Stimulated activated CD8-positive, alpha-beta memory T cell treated with anti-CD3 and anti-CD28 coated beads, Interleukin-7, amount 100 ng/mL, for 1 hour (primary cell): ENCODE measurements around the gene WNT6.
"Not testable (repeated sequence)": the region's sequence is repeated elsewhere in the genome, so short reads cannot be mapped to it uniquely, and the experiment has no call there.

ENCODE experiments used
- DNase-seq, 2 donors: peaks; one replicate each; pipeline ENCODE4 v3.0.0-alpha.2; 2020; ENCODE audit warnings: low read depth in 2 of 2

Gene WNT6

DNA sequence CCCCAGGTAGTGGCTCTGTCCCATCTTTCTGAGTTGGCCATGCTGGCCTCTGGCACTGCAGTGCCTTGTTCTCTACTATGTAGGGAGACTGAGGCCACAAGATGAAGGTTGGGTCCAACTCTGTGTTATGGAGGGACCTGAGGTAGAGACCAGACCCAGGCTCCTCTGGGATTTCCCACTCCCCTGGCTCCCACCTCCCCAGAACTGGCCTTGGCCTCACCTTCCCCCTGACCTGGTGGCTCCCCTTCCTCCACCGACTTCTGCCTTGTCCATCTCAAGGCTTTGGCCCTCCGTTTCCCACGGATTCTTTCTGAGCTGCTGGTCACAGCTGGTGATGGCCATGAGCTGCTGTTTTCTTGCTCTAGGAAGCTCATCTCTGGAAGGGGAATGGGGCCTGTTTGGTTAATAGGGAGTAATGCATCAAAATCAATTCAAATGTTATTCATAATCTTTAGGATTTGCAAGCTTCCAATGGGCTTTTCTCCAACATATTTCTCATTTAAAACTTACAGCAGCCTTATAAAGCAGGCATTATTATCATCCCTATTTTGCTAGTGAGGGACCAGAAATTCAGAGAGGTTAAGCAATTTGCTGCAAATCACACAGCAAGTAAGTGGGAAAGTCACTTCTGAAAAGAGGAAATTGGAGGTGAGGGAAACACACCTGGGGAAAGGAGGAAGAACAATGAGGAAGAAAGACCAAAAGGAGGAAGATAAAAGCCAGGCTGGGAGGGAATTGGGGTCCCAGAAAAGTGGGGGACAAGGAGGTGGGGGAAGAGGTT is 28.9 kb upstream of the WNT6 start:
- no peak for DNase-seq

DNA sequence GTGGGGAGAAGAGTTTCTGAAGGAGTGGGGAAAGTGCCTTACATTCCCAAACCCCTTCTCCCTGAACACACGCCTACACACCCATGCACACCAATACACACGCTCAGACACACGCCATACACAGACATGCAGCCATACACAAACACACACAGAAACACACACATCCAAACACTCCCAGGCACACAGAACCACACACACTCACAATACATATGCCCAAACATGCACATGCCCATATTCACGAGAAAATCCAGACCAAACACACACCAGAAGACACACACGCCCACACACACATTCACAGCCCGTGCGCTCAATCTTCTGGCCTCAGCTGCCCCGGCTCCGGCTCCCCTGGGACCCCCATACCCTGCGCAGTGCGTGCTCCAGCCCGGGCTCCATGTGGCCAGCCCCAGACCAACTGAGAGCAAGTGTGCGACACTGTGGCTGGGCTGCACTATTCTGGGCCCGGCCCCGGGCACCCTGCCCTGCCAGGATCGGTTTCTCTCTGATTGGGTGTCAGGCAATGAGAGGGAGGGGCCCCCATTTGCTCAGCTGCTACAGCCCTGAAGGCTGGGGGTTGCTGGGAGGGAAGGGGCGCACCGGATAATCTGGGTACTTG is 28.1 kb upstream of the WNT6 start, which contains the start of gene PRKAG3:
Gene PRKAG3 (minus strand): TSS at position 426 of the 613 bp plus-strand sequence.
- DNase-seq = no peak

DNA sequence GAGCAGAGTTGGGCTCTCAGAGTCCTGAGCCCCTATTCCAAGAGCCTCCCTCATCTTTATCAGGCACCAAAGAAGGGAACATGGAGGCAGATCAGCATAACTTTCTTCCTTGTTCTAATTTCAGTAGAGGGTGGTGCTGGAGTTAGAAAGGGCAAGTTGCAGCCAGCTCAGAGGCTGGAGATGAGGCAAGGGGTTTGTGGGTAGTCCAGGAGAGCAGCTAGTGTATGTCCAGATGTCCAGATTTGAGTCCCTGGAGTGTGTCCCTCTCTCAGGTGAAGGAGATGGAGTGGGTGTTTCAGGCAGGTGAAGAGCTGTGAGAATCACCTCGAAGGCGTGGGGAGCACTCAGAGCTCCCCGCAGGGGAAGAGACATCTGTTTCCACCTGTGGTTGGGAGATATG is 27.5 kb upstream of the WNT6 start:
- DNase-seq = no peak

DNA sequence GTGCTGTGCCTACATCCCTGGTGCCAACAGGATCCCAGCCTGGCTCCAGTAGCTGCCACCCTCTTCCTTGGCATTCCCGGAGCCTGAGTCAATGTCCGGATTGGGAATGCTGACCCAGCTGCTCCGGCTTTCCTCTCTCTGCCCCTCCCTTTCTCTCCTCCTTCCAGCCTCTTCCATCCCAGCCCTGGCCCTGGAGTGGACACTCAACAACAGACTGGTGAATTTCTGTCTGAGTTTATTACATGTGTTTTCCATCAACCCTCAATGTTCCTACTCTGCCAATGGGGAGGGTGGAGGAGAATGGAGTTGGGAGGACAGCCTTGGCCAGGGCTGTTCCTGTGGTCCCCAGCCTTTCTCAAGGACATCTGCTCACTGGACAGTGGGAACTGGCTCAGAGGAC is 27.1 kb upstream of the WNT6 start:
- no peak for DNase-seq

DNA sequence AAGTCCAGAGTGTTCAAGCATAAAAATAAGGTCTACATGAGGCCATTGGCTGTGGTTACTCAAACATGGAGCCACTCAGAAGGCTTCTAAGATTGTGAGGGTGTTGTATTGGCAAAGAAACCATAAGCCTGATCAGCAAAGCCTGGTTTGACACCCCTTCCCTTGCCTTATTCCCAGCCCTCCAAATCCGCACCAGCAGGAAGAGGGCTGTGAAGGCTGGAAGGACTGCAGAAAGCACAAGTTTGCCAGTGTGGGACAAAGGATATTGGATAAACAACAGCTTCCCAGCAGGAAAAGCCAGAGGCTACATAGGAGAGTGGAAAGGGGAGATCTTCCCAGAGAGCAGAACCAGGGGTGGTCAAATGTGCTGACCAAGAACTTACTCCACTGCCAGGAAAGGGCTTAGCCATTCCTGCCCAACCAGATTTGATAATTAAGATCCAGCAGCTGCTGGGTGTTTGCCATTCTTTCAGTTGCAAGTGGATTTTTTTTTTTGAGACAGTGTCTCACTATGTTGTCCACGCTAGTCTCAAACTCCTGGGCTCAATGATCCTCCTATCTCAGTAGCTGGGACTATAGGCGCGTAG is 26.5 kb upstream of the WNT6 start:
- DNase-seq = no peak

DNA sequence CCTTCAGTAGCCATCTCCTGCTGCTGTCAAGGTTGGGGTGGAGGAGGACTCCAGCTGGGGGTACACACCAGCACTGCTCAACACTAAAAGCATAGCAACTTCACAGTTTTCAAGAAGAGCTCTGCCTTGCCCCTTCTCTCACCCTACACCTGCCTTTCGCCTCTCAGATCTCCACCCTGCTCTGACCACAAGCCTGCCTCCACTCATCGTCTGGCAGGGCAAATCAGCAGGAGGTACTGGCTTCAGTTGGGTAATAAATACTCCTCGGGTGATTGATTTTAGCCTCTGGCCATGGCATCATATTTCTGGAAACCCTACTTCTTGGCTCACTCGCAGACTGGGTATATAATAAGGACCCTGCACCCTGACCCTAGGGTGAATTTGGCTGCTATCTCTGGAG is 24.9 kb upstream of the WNT6 start:
- DNase-seq = no peak

DNA sequence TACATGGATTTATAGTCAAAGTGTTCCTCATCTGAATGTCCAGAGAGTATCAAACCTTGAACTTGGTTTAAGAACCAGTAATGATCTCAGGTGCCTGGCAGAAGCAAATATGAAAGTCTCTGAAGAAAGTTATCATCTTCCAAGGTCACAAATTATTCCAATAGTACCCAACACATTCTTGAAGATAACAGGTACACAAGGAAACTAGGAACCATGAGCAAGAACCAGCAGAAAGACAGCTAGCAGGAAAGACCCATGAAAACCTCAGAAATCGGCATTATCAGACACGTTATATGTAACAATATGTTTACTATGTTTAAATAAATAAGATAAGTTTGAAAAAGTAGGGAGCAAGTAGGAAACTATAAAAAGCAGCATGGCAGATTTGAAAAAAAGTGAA is 22.1 kb upstream of the WNT6 start:
- no peak for DNase-seq

DNA sequence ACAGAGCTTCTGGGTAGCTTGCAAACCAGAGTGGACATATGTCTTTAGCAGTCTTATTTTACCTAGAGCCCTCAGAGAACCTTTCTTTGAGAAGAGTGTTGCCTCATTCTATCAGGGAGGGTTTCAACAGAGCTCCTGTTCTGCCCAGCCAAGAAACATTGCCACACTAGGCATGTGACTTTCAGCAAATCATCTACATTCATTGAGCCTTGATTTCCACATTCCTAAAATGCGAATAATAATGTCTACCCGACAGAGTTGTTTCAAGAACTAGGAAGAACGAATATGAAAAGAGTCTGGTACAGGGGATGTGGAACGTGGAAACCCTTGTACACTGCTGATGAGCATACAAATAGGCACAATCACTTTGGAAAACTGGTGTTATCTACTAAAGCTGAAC is 20.2 kb upstream of the WNT6 start:
- no peak for DNase-seq

DNA sequence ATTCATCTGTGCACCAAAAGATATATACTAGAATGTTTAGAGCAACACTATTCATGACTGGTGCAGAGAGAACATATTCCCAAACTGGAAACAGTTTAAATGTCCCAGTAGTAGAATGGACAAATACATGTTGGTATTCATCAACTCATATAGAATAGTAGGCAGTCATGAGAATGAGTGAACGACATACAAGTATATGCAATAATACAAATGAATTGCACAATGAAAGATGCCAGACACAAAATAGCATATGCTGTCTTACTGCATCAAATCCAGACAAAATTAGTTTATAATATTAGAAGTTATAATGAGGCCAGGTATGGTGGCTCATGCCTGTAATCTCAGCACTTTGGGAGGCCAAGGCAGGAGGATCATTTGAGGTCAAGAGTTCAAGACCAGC is 19.7 kb upstream of the WNT6 start:
- DNase-seq = no peak

DNA sequence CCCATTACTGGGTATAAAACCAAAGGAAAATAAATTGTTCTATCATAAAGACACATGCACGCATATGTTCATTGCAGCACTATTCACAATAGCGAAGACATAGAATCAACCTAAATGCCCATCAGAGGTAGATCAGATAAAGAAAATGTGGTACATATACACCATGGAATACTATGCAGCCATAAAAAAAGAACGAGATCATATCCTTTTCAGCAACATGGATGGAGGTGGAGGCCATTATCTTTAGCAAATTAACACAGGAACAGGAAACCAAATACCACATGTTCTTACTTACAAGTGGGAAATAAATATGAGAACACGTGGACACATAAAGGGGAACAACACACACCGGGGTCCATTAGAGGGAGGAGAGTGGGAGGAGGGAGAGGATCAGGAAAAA is 15.3 kb upstream of the WNT6 start:
- DNase-seq = not testable (repeated sequence)

DNA sequence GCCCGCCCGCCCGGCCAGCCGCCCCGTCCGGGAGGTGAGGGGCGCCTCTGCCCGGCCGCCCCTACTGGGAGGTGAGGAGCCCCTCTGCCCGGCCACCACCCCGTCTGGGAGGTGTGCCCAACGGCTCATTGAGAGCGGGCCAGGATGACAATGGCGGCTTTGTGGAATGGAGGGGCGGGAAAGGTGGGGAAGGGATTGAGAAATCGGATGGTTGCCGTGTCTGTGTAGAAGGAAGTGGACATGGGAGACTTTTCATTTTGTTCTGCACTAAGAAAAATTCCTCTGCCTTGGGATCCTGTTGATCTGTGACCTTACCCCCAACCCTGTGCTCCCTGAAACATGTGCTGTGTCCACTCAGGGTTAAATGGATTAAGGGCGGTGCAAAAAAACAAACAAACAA is 12.6 kb upstream of the WNT6 start:
- not testable (repeated sequence) for DNase-seq

DNA sequence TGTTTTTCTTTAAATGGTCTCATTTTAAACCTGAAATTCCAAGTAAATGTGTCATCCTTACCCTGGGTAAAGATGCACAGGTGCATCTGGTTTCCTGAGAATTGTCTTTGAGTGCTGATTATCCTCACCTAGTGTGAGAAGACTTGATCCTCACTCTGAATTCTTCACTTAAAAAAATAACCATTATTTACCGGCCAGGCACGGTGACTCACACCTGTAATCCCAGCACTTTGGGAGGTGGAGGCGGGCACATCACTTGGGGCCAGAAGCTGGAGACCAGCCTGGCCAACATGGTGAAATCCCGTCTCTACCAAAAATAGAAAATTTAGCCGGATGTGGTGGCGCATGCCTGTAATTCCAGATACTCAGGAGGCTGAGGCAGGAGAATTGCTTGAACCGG is 9.9 kb upstream of the WNT6 start:
- DNase-seq = no peak

DNA sequence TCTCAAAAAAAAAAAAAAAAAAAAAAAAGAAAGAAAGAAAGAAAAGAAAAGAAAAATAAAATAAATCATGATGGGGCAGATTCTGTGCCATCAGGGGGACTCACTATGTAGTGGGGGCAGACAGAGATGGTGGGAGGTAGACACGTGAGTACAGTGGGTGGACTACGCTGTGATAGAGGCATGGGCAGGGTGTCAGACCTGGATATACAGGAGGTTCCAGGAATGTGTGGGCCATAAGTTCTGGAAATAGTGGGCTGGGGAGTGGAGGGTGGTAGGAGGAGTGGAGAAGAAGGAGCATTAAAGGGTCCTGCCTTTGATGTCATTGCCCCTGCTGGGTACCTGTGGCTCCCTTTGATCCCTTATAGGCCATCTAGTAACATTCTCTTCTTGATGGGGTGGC is 8.8 kb upstream of the WNT6 start:
- DNase-seq = no peak

DNA sequence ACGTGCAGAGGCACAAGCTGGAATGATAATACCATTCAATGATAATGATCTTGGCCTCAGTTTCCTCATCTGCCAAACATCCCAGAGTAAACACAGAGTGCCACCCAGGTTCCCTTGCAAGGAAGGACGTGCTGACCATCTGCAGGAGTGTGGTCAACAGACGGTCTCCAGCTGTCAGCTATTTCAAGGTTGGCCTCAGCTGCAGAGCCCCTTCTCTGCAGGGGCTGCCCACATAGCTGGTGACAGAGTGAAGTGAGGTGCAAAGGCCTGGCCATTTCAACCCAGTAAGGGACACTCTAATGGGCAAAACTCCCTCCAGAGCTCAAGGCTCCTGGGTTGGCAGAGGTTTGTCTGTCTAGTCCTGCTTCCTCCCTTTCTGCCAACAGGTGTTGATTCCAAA is 8.3 kb upstream of the WNT6 start:
- DNase-seq = no peak

DNA sequence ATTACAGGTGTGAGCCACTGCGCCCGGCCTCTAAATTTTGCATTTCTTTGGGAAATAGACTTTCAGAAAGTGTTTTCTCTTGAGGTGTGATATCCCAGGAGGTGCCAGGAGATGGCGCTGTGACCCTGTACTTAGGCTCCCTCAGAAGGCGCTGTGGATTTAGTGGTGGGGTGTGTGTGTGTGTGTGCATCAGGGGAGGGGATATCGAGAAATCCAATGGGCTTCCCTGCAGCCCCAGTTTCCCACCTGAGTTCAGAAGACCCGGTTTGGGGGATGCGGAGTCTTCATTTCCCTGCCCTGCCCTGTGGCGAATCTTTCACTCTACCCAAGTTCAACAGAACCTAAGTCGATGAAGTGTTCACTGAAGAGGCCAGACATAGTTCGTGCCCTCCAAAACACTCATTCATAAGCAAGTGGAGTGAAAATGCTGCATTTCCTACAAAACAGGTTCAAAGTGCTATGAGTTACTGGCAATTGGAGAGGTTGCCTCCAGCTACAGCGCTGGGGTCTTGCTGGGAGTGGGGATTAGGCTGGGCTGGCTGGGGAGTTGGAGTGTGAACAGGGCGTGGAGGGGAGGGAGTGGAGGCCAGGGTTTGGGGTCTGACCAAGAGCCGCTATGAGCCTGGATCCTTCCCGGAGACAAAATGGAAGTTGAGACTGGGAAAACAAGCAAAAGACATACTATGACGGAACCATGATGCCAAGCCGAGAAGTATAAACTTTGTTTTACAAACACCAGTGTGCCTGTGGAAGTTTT is 6.5 kb upstream of the WNT6 start:
- DNase-seq = peak; percentile 27 to 58

DNA sequence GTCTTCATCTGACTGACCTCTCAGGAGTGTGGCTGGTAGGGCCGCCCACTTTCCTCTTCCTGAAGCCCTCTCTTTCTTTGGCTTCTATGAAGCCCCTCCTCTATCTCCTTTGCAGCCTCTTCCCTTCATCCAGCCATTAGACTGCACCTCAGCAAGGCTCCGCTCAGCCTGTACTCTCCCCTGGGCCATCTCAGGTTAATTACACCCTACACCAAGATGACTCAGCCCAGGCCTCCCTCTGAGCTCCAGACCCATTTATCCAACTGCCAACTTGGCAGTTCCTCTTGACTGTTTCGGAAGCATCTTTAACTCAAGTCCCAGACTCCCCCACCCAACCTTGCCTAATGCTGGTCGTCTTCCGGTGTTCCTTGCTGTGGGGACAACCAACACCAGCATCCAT is 5.8 kb upstream of the WNT6 start:
- no peak for DNase-seq

DNA sequence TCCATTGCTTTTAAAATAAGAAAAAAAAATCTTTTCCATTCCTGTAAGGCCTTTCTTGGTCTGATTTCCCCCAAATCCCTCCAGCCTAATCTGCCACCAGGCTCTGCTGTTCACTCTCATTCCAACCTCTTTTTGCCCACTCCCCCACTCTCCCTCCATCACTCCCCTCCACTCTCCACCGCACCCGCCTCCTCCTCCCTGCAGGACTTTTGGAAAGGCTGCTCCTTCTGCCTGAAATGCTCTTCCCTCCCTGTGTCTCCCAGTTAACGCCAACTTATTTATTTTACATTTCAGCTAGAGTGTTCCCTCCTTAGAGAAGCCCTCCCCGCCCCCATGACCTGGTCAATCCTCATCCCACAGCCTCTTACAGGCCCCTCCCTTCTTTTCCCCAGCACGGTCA is 4.7 kb upstream of the WNT6 start:
- no peak for DNase-seq

DNA sequence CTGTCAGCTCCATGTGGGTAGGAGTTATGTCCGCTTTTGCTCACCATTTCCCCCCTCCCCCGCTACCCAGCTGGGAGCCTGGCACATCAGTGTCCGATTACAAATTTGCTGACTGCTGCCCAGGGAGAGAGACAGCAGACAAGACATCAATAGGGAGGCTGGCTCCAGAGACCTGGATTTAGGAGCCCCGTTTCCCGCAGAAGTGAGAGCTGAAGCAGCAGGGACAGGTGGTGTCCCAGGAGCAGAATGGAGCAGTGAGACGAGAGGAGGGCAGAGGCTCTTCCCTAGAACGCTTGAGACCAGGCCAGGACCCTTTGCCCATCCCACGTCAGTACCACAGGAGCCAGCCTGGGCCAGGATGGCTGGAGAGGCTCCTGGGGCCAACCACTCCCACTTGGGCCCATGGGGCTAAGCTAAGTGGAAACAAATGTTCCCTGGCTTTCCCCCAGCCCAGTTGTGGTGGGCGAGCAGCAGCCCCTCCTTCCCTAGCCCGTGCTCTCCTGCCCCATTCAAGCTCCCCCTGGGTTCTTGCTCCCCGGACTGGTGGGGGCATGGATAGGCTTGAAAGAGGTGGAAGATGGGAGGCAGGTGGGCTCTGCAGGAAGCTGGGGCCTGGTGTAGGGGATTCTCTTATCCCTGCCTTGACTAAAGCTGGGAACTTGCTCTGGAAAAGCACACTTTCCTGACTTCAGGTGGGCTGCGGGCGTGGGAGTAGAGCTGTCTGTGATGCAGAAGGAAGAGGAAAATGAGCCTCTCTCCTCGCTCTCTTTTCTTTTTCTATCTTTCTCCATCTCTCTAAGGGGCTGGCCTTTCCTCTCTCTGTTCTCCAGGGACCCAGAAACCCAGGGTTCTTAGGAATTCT is 4.1 kb upstream of the WNT6 start:
- no peak for DNase-seq

DNA sequence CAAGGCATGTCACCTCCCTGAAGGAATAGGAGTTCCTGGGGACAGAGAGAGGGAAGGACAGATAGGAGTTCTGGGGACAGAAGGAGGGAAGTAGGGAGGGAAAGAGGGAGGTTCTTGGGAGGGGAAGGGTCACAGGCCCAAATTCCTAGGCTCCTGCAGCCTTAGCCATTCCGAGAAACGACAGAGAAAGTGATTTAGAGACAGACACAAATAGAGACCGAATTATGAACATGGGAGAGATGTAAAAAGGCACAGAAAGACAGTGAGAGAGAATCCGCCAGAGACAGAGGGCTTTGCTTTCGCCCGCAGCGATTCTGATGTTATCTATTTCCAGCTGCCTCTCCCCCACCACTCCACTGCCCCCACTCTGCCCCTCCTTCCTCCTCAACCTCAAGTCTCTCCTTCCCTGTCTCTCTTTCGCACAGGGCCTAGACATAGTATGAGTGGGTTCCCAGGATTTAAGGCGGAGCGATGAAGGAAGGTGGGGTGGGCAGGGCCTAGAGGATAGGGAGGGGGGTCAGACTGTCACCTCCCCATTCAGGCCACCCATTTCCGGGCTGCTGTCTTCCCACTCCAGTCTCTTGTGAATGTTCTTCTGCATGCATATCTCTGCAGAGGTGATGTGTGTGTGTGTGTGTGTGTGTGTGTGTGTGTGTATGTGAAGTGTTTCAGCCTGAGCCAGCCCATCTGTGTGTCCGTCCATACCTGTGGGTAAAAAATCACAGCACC is 3.3 kb upstream of the WNT6 start:
- DNase-seq = no peak

DNA sequence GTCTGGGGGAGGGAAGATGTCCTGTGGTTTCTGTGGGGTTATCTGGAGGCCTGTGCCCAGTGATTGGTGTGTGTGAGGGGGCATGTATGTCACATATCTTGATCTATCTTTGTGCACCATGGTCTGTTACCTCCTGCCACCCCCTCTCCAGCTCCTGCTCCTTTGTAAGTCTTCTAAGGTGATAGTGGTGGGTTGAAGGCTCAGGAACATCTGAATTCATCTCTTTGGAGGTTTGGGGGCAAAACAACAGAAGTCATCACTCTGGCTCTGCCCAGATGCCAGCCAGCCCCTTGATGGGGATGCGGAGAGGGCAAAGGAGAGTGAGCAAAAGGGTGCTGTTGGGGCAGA is 2.7 kb upstream of the WNT6 start:
- no peak for DNase-seq
